H1 (cell line): ENCODE measurements around the gene TXNDC16. TPM values are rescaled to one million over a fixed set of nuclear protein-coding genes. Genes with fewer than 3 reads are reported as not detected.
A peak's percentile ranks its signal among the peaks of the same experiment; 100 is the strongest.

Experiments
- CTCF ChIA-PET: fragments of 300-600 bp; sonication (Branson Sonifier 250); formaldehyde crosslinking; loops from one replicate; lab custom pipeline; 2021; ENCODE audit not compliant: partially characterized antibody; lab: Charles Lee
- POLR2A ChIA-PET: fragments of 300-600 bp; sonication (Branson Sonifier 250); formaldehyde crosslinking; loops from one replicate; lab custom pipeline; 2021; ENCODE audit warnings: inconsistent platforms; ENCODE audit not compliant: partially characterized antibody; lab: Charles Lee
- DNase-seq, 2 experiments: peaks; one replicate each; pipeline versions ENCODE4 v3.0.0 to v3.0.0-alpha.2; 2010 to 2022; ENCODE audit warnings: low spot score in 2 of 2, low read depth in 1 of 2, mixed read lengths in 1 of 2
- FAIRE-seq: peaks from 2 replicates; lab custom pipeline; 2011; peaks lifted over from hg19 to GRCh38; lab: Jason Lieb, UNC
- H2AFZ ChIP-seq: 2 replicates; pipeline ENCODE4 v1.8.1; 2012; ENCODE audit warnings: low read length, inconsistent platforms
- H2AK5ac ChIP-seq: 2 replicates; pipeline ENCODE4 v1.6.1; 2013; ENCODE audit warnings: low read depth, low read length
- H2BK120ac ChIP-seq: replicated peaks from 2 replicates; pipeline ENCODE3; 2013; ENCODE audit warnings: low read depth, low read length, inconsistent platforms
- H2BK12ac ChIP-seq: 2 replicates; pipeline ENCODE4 v1.6.1; 2013; ENCODE audit warnings: low read depth, low read length
- H2BK15ac ChIP-seq: 2 replicates; pipeline ENCODE4 v1.6.1; 2013; ENCODE audit warnings: low read length
- H2BK20ac ChIP-seq: 2 replicates; pipeline ENCODE4 v1.6.1; 2013; ENCODE audit warnings: low read length
- H2BK5ac ChIP-seq: 2 replicates; pipeline ENCODE4 v1.6.1; 2013; ENCODE audit warnings: low read depth, low read length
- H3K14ac ChIP-seq: 2 replicates; pipeline ENCODE4 v1.6.1; 2013; ENCODE audit warnings: inconsistent platforms; ENCODE audit not compliant: insufficient read length
- H3K18ac ChIP-seq: 2 replicates; pipeline ENCODE4 v1.6.1; 2013; ENCODE audit warnings: low read length; ENCODE audit errors: extremely low read depth
- H3K23ac ChIP-seq: 2 replicates; pipeline ENCODE4 v1.6.1; 2013; ENCODE audit warnings: inconsistent platforms; ENCODE audit not compliant: insufficient read length
- H3K23me2 ChIP-seq: 2 replicates; pipeline ENCODE4 v1.6.1; 2013; ENCODE audit warnings: low read depth, low read length
- H3K27ac ChIP-seq: 2 replicates; pipeline ENCODE4 v1.6.1; 2011; ENCODE audit warnings: low read depth, low read length, inconsistent platforms
- H3K27me3 ChIP-seq, 4 experiments: replicated peaks in 1 of 4; 1 replicate in 1 of 4; 2 replicates in 3 of 4; pipeline versions ENCODE4 v1.6.1 to v1.8.1; 2011 to 2013; ENCODE audit warnings: low read length in 3 of 4, mild to moderate bottlenecking in 3 of 4, inconsistent platforms in 2 of 4, mixed read lengths in 2 of 4, moderate library complexity in 1 of 4; ENCODE audit not compliant: control insufficient read depth in 3 of 4, insufficient read depth in 3 of 4; ENCODE audit errors: extremely low read depth in 1 of 4
- H3K36me3 ChIP-seq, 4 experiments: 2 replicates each; pipeline versions ENCODE4 v1.6.1 to v1.8.1; 2011 to 2013; ENCODE audit warnings: mild to moderate bottlenecking in 4 of 4, low read length in 3 of 4, moderate library complexity in 2 of 4, control low read depth in 1 of 4, inconsistent platforms in 1 of 4; ENCODE audit not compliant: insufficient read depth in 4 of 4, control insufficient read depth in 2 of 4
- H3K4ac ChIP-seq: replicated peaks from 2 replicates; pipeline ENCODE3; 2013; ENCODE audit warnings: low read length, low read depth, mixed read lengths, inconsistent platforms; ENCODE audit not compliant: insufficient read length
- H3K4me1 ChIP-seq, 4 experiments: replicated peaks in 1 of 4; 1 replicate in 1 of 4; 2 replicates in 3 of 4; pipeline versions ENCODE4 v1.6.1 to v1.8.1; 2011 to 2013; ENCODE audit warnings: low read length in 3 of 4, inconsistent platforms in 2 of 4, mixed read lengths in 1 of 4; ENCODE audit not compliant: insufficient read depth in 4 of 4, control insufficient read depth in 3 of 4
- H3K4me2 ChIP-seq, 2 experiments: 2 replicates each; pipeline versions ENCODE4 v1.6.1 to v1.8.1; 2011 to 2013; ENCODE audit warnings: low read depth in 2 of 2, low read length in 2 of 2, control low read depth in 1 of 2, inconsistent platforms in 1 of 2, mild to moderate bottlenecking in 1 of 2; ENCODE audit not compliant: insufficient read depth in 1 of 2
- H3K4me3 ChIP-seq, 4 experiments: fragments of 200-600, 300-600 bp in 1 of 4; sonication (generic), shearing (Covaris generic), sonication (Bioruptor Twin) in 1 of 4; 2 replicates each; pipeline versions ENCODE4 v1.5.1 to v1.8.1; 2011 to 2016; ENCODE audit warnings: low read length in 4 of 4, low read depth in 3 of 4, control low read depth in 2 of 4, inconsistent platforms in 2 of 4, mild to moderate bottlenecking in 2 of 4, mixed read lengths in 1 of 4, moderate library complexity in 1 of 4; ENCODE audit not compliant: insufficient read depth in 2 of 4; ENCODE audit errors: extremely low read depth in 1 of 4
- H3K56ac ChIP-seq: replicated peaks from 2 replicates; pipeline ENCODE3; 2013; ENCODE audit warnings: low read depth, mild to moderate bottlenecking, mixed read lengths, low read length, inconsistent platforms; ENCODE audit not compliant: insufficient read length
- H3K79me1 ChIP-seq: 2 replicates; pipeline ENCODE4 v1.6.1; 2013; ENCODE audit warnings: low read depth, low read length, control low read depth
- H3K79me2 ChIP-seq, 2 experiments: 2 replicates each; pipeline versions ENCODE4 v1.6.1 to v1.8.1; 2012 to 2013; ENCODE audit warnings: low read length in 2 of 2, mild to moderate bottlenecking in 2 of 2, inconsistent platforms in 1 of 2; ENCODE audit not compliant: insufficient read depth in 2 of 2, control insufficient read depth in 1 of 2
- H3K9ac ChIP-seq, 4 experiments: replicated peaks in 1 of 4; 1 replicate in 1 of 4; 2 replicates in 3 of 4; pipeline versions ENCODE4 v1.6.1 to v1.8.1; 2011 to 2013; ENCODE audit warnings: low read depth in 3 of 4, low read length in 3 of 4, control low read depth in 2 of 4, mild to moderate bottlenecking in 2 of 4, moderate library complexity in 2 of 4, inconsistent platforms in 1 of 4; ENCODE audit errors: extremely low read depth in 1 of 4
- H3K9me3 ChIP-seq, 2 experiments: 2 replicates each; pipeline versions ENCODE4 v1.6.1 to v1.8.1; 2012 to 2013; ENCODE audit warnings: mild to moderate bottlenecking in 2 of 2, moderate library complexity in 2 of 2, control low read depth in 1 of 2, inconsistent platforms in 1 of 2, low read depth in 1 of 2, low read length in 1 of 2, mixed read lengths in 1 of 2; ENCODE audit not compliant: insufficient read depth in 2 of 2
- H4K20me1 ChIP-seq, 2 experiments: replicated peaks in 1 of 2; 2 replicates each; pipeline versions ENCODE3 to v1.8.1; 2011 to 2013; ENCODE audit warnings: inconsistent platforms in 2 of 2, low read length in 2 of 2, mild to moderate bottlenecking in 1 of 2; ENCODE audit not compliant: insufficient read depth in 2 of 2, control insufficient read depth in 1 of 2
- H4K5ac ChIP-seq: 2 replicates; pipeline ENCODE4 v1.6.1; 2013; ENCODE audit warnings: low read length, low read depth, mixed read lengths, inconsistent platforms; ENCODE audit not compliant: insufficient read length
- H4K8ac ChIP-seq: 2 replicates; pipeline ENCODE4 v1.8.0; 2013; ENCODE audit warnings: mild to moderate bottlenecking, moderate library complexity, low read length, inconsistent platforms; ENCODE audit not compliant: insufficient read depth; ENCODE audit errors: extremely low read depth
- H4K91ac ChIP-seq: replicated peaks from 2 replicates; pipeline ENCODE3; 2013; ENCODE audit warnings: low read length, mixed read lengths, inconsistent platforms; ENCODE audit not compliant: insufficient read length
- BRCA1 ChIP-seq: IDR thresholded peaks from 2 replicates; pipeline ENCODE4 v1.6.1; 2012; ENCODE audit warnings: low read depth, low read length, improper control_type of control experiment
- CEBPB ChIP-seq: IDR thresholded peaks from 2 replicates; pipeline ENCODE4 v1.6.1; 2012; ENCODE audit warnings: low read depth, low read length
- CHD1 ChIP-seq: IDR thresholded peaks from 2 replicates; pipeline ENCODE4 v1.6.1; 2012; ENCODE audit warnings: low read depth, low read length, improper control_type of control experiment
- JUND ChIP-seq: IDR thresholded peaks from 2 replicates; pipeline ENCODE4 v1.6.1; 2011; ENCODE audit warnings: mild to moderate bottlenecking, improper control_type of control experiment, low read length
- RXRA ChIP-seq: IDR thresholded peaks from 2 replicates; pipeline ENCODE4 v1.6.1; 2011; ENCODE audit warnings: low read depth, mild to moderate bottlenecking, low read length, moderate library complexity; ENCODE audit not compliant: insufficient read depth
- ZNF274 ChIP-seq: IDR thresholded peaks from 2 replicates; pipeline ENCODE4 v1.7.0; 2012; ENCODE audit warnings: low read length, borderline replicate concordance; ENCODE audit errors: extremely low read depth
- WGBS, 2 experiments: shearing (Covaris generic) in 1 of 2; methylation state at CpG; one replicate each; pipeline versions ENCODE4 v1.1.6 to v1.1.7; 2013 to 2015; ENCODE audit warnings: low lambda C conversion rate in 2 of 2, mixed read lengths in 2 of 2, inconsistent platforms in 1 of 2, low coverage in 1 of 2, missing lambda C conversion rate in 1 of 2; ENCODE audit not compliant: insufficient replicate concordance in 2 of 2, insufficient coverage in 1 of 2, insufficient read length in 1 of 2; ENCODE audit errors: extremely low coverage in 1 of 2, missing lambda C conversion rate in 1 of 2; 5-methylcytosine and 5-hydroxymethylcytosine counted together
- polyA plus RNA-seq, 7 experiments: library from polyadenylated mRNA; depleted of rRNA in 3 of 7; stranded (reverse) in 5 of 7; unstranded in 2 of 7; fragments of >200 nt in 5 of 7; fragments of 200-250 nt in 2 of 7; gene quantifications; 1 replicate in 5 of 7; 2 replicates in 1 of 7; 4 replicates in 1 of 7; pipeline versions ENCODE4 v1.2.1 to v1.2.3, GENCODE V29; 2011 to 2013; ENCODE audit warnings: missing spikeins in 2 of 7, mixed read lengths in 2 of 7
- total RNA-seq: library from RNA; stranded (reverse); fragmentation: NEBNext Ultra II Directional; extraction: Animal tissue kit (Norgen Biotek cat#: 25700); gene quantifications from 2 replicates; pipeline ENCODE4 v1.2.1, GENCODE V29; 2021

Gene TXNDC16
- total and polyA plus RNA-seq, 2 of the 8 experiments (the other 6 are each of a cell fraction or from before 2014, with no cell fraction given): 6.7 to 14.3 TPM

GRCh38 chr14:52599974-52600373 is 47.7 kb upstream of the TXNDC16 start:
- DNase-seq: no peak
- H2BK20ac ChIP-seq: no peak overlapping the region
- TF ChIP-seq JUND (no peak), RXRA (no peak), BRCA1 (no peak), ZNF274 (no peak), CEBPB (peak; percentile 78), CHD1 (no peak)
- TF ChIP-seq, all 59 proteins: peak for 1
- H3K9me3 ChIP-seq: no peaks in the 10 kb centered on the region; a peak in 1 of 4 replicates
- no peak overlapping the region for H3K56ac ChIP-seq
- no peak overlapping the region for H3K9ac ChIP-seq
- no peak overlapping the region for H4K91ac ChIP-seq
- H3K27me3 ChIP-seq: no peaks in the 10 kb centered on the region
- peaks cover 0 to 5% (median 0%) of the 10 kb centered on the region in 4 experiments; a peak in 4 of 7 replicates for H3K4me1 ChIP-seq
- no peaks in the 10 kb centered on the region for H3K23me2 ChIP-seq
- H3K18ac ChIP-seq: no peak overlapping the region
- H3K14ac ChIP-seq: no peak overlapping the region
- 83% methylated on average over 3 of the region's 3 CpGs; no CpG with 5 or more reads in 1 of the 2 experiments for WGBS, 2 experiments
- H2AFZ ChIP-seq: no peak overlapping the region
- no peak overlapping the region for H2BK120ac ChIP-seq
- no peak overlapping the region for H3K27ac ChIP-seq
- no peaks in the 10 kb centered on the region for H3K36me3 ChIP-seq
- H3K4me3 ChIP-seq: no peak overlapping the region
- H4K8ac ChIP-seq: no peak overlapping the region
- CTCF ChIA-PET: interaction anchor here (0.6 kb wide), 1 partner anchor 127 kb away, joined by 3 read pairs; no protein-coding TSS in a partner anchor
- H3K4ac ChIP-seq: no peak overlapping the region
- no peak overlapping the region for H2AK5ac ChIP-seq
- no peak for FAIRE-seq
- no peak overlapping the region for H3K23ac ChIP-seq
- no peak overlapping the region for H2BK15ac ChIP-seq
- H3K79me1 ChIP-seq: no peaks in the 10 kb centered on the region
- no peak overlapping the region for H4K5ac ChIP-seq
- no peak overlapping the region for H3K4me2 ChIP-seq
- no peak overlapping the region for H2BK12ac ChIP-seq
- no peaks in the 10 kb centered on the region for H4K20me1 ChIP-seq
- H2BK5ac ChIP-seq: no peak overlapping the region
- H3K79me2 ChIP-seq: no peaks in the 10 kb centered on the region
- POLR2A ChIA-PET: interaction anchor here (0.7 kb wide), 1 partner anchor 176 kb away, joined by 3 read pairs; no protein-coding TSS in a partner anchor
